ENCODE data around the gene HES7.
"Not testable (repeated sequence)": the region's sequence is repeated elsewhere in the genome, so short reads cannot be mapped to it uniquely, and the experiment has no call there.

The HES7 gene

DNA sequence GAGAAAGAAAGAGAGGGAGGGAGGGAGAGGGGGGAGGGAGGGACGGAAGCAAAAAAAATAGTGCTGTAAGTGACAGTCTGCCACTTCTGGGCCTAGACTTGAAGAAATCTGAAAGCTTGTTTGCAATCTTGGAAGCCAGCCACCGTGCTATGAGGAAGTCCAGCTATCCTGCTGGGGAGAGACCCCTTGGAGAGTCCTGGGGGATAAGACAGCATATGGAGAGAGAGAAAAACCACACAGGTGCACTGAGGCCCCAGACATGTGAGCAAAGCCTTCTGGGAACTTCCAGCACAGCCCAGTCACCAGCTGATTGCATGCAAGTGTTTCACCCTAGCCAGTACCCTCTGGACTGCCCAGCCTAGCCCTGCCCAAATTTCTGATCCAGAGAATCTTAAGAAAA lies 23.8 kb downstream of the HES7 start:
- no peak for DNase-seq (ENCODE audit: low spot score)

DNA sequence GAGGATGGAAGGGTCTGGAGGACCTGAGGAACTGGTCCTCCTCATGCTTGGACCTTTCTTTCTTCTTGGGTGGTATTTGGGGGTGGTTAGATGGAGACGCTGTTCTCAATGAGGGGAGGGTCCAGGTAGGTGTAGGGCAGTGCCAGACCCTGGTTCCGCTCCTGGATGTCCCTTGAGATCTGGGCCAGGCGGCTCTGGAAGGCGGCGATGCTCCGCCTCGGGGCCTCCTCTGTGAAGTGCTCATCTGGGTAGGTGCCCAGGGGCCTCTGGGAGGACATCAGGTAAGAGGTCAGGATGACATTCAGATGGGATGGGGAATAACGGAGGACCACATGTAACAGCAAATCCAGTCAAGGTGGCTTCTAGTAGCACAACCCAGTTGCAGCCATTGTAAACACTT lies 27.4 kb downstream of the HES7 start:
- no peak for DNase-seq (ENCODE audit: low spot score)

DNA sequence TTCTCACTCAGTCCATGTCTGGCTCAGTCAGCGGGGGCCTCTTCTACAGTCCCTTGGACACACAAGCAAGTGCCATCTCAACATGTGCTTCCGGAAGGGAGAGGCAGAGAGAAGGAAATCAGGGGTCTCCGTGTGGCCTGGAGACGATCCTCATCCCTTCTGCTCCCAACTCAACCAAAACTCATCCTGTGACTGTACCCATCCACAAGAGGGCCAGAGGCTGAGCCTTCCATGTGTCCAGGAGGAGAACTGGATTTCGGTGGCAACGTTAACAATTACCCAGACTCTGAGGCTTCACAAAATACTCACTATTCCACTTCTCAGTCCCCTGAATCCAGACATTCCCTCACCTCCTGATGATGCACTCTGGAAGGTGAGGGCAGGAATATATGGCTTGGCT lies 28.5 kb downstream of the HES7 start:
- no peak for DNase-seq (ENCODE audit: low spot score)

DNA sequence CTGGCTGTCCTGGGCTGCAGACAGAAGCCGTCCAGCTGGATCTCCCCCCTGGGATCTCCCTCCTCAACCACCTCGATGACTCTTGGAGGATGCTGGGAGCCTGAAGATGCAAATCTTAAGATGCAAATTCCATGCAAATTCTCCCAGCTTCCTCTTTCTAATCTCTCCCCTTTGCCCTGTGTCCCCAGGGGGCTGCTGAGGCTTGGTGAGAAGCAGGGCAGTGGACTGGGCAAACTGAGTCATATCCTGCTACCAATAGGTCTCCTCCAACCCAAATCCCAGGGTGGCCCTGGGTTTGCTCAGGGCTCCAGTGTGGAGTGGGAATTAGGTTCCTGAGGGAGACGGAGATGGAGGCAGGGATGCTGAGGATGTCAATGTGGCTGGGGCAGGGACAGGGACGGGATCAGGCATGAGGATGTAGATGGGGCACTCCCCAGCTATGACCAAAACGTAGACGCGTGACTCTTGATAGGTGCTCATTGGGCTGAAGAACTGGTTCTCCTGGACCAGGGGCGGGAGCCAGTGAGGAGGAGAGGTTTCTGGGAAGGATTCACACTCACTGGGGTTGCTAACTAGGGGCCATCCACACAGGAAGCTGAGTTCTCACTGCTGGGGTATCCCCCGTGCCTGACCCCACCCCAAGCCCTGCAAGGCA lies 32.7 kb downstream of the HES7 start:
- no peak for DNase-seq (ENCODE audit: low spot score)

DNA sequence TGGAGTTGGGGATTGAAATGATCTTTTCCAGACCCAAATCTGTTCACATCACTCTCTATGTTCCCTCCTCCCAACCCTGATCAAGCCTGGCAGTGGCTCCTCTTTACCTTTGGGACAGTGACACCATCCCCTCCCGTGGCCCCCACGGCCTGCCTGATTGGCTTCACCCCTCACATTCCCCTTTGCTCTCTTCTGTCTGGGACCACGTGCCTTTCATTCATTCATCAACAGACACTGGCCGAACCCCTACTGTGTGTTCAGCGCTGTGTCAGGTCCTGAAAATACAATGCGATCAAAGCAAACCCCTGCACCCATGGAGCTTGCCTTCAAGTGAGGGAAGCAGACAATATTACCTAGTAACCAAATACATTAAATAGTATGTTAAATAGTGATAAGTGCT lies 34.2 kb downstream of the HES7 start:
- no peak for DNase-seq (ENCODE audit: low spot score)

DNA sequence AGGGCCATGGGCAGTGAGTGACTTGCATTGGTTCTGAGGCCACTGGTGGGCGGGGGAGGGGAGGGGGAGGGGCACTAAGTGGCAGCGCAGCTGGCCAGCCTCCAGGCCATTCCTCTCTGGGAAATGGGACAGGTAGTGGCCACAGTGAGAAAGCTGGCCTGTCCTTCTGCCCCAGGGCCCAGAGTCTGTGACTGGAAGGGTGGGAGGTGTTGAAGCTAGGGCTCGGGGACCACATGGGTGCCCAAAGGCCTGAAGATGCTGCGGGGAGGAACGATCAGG lies 36.0 kb downstream of the HES7 start:
- no peak for DNase-seq (ENCODE audit: low spot score)

DNA sequence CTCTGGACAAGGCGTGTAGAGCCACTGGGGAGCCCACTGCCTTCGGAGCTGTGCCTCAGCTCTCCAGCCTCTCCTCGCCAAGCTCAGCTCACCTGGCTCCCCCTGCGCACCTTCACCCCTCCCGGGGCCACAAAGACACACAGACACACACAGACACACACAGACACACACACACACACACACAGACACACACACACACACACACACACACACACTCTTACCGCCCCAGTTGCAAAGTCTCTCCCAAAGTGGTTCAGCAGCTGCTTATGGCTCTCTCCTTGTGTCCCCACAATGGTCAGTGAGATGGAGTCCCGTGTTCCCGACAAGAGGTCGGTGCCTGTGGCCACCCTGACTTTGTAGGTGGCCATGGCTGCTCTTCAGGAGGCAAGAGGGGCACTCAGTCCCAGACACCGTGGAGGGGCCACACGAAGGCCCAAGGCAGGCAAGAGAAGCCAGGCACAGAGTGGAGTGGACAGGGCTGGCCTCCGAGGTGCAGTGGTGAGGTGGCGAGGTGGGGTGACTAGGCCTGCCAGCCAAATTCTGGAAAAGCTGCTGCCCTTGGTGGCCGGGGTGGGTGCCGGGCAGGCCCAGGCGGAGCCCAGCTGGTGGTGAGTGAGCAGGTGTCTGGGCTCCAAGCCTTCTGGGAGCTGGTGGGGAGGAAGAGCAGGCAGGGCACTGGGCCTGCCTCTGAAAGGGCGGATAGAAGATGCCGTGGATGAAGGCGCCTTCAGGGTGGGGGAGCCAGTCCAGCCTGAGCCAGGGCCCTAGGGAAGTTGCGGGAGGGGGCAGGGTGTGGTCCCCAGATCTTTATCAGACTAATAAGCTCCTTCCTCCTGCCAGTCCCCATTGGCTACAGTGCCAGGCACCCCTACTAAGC lies 36.6 kb downstream of the HES7 start, which contains the start of gene ALOX12B:
TSS of gene ALOX12B (minus strand) at position 642 of the 877 bp plus-strand sequence. CDS start at position 368, 274 bp downstream.
- DNase-seq (ENCODE audit: low spot score): no peak

DNA sequence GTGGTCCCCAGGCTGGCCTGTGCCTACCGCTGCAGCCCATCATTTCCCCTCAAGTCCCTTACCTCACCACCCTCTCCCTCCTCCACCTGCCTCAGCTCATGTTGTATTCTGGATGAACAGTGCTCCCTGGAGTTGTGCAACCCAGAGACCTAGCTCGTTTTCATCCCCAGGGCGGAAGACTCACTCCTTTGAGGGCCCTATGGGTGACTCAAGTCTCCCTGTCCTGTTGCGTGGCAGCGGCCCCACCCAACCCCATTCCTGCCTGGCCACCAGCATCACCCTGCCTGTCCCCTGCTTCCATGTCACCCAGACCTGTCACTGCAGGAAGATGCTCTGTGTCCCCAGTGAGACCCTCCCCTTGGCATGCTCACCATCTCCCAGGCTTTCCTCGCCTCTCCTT lies 39.7 kb downstream of the HES7 start:
- no peak for DNase-seq (ENCODE audit: low spot score)

DNA sequence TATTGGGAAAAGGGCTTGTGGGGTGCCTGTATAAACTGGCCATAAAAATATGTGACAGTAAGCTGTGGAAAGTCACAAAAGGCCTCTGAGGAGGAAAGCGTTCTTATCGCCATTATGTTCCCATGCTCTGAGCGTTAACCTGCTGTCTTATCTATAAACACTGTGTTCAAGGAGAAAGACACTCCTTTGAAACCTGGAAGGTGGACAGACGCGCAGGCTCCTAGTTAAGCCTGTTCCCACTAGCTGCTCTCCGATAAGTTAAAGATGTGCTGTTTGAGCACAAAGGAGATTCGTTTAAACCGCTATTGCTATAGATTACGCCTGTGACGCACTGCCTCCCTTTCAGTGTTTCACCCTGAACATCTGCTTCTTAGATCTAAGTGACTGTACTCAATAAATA lies 41.6 kb downstream of the HES7 start:
- DNase-seq (ENCODE audit: low spot score): no peak

DNA sequence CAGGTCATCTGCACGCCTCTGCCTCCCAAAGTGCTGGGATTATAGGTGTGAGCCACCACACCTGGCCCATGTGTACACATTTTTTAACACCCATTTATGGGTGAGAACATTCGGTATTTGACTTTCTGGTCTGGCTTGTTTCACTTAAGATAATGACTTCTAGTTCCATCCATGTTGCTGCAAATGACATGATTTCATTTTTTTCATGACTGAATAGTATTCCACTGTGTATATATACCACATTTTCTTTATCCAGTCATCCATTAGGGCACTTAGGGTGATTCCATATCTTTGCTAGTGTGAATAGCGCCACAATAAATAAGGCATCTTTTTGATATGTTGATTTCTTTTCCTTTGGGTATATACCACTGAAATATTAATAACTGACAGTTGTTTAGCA lies 42.0 kb downstream of the HES7 start:
- no peak for DNase-seq (ENCODE audit: low spot score)

DNA sequence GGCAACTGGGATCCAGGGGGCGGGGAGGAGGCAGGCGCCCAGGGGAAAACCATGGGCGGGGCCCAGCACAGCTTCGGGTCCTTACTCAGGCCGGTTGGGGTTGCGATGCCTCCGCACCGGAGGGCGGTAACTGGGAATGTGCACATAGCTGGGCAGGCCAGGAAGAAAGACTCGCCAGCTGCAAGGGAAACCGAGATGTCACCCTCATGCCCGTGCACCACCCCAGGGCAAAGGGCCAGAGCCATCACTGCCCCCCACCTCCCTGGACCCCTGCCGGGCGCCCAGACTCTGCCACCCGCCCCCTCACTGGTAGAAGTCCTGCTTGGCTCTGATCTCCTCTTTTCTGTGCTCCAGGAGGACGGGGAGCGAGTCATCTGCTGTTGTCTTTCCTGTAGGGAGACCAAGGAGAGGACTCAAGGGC lies 43.1 kb downstream of the HES7 start:
- DNase-seq (ENCODE audit: low spot score): no peak

DNA sequence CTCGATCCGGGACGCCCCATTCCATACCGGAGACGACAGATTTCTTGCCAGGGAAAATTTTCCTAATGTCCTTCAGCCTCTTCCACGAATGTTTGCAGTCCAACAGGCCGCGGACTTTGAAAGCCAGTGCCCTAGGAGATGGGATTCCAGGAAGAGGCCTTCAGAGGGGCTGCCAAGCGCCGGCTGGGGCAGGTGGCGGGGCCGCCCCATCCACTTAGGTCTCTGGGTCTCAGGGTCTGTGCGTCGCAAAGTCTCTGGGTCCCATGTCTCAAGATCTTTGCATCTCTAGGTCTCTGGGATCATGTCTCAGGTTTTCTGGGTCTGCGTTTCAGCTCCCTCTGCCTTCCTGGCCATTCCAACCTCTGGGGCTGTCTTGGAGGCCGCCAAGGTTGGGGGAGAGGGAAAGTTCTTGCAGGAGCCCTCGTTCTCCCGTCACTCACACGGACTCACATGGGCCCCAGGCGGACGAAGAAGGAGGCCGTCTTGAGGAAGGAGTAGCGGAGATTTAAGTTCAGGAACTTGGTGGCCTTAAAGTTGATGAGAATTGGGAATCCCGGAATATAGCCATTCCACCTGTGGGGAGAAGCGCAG lies 43.6 kb downstream of the HES7 start:
- DNase-seq (ENCODE audit: low spot score): no peak

DNA sequence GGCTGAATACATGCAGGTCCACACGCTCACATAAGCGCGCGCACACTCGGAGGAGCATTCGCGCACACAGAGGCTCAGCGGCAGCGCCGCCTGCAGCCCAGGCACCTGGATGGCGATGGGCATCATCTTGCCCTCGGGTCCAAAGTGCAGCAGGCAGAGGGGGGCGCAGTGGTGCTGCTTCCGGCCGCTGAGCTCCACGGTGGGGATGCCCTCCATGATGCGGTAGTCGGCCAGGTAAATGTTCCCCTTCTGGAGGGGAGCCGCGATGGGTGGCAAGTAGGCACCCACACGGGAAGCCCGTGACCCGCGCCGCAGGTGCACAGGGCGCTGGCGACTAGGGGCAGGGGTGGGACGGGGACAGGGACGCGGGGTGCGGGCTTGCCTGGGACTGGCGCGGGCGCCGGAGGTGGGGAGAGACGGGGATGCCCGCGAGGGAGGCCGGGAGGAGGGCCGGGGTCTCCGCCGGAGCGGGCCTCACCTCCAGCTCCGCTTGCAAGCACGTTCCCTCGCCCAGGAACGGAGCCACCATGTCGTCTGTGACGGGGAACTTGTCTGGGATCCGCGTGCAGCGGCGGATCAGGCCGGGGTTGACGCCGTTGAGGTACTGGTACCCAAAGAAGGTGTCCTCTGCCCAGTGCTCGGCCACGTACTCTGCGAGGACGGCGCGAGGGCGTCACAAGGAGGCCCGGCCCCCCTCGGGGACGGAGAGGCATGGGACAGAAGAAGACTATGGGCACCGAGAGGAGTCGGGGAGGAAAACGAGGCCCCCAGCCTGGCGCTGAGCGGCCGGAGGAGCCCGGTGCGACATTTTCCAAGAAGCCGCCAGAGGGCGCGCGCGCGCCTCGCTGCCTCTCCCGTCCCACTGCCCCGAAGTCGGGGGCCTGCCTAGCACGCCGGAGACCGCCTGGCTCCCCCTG lies 44.4 kb downstream of the HES7 start:
- DNase-seq (ENCODE audit: low spot score): peak; percentile 76

DNA sequence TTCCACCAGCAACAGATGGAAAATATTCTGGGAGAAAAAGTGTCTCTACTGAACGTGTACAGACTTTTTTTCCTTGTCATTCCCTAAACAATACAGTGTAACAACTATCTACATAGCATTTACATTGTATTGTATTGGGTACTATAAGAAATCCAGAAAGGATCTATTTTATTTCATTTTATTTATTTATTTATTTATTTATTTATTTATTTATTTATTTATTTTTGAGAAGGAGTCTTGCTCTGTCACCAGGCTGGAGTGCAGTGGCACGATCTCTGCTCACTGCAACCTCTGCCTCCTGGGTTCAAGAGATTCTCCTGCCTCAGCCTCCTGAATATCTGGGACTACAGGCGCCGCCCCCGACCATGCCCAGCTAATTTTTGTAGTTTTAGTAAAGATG lies 46.0 kb downstream of the HES7 start:
- DNase-seq (ENCODE audit: low spot score): not testable (repeated sequence)

DNA sequence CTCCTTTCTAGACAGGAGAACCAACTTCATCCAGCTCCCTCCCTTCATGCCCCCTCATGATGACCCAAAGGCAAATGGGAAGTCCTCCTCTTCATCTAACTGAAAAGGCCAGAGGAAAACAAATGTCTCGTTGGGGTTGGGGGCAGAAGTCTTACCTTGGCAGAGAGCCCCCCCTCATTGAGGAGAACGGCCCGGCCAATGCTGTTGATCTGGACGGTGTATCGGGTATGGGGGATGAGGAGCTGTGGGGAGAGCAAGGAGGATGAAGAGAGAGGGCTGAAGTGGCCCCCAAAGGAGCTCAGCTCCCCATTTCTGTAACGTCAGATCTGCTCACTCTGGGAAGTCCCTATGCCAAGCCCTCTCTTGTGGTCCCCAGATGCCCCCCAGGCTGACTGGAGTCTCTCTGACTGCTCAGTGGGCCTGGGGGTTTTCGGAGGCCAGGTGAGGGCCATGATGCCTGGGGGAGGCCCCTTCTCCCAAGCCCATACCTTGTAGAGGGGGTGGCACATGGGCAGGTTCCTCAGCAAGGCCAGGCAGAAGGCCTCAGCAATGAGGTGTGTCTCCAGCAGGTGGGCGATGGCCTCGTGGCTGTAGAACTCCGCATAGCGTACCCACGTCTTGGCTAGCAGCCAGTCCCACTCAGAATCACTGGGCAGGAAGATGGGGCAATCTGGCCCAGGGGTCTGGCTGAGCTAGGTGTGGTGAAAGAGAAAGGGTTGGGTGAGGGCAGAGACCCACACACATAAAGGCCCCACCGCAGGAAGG lies 47.2 kb downstream of the HES7 start:
- DNase-seq (ENCODE audit: low spot score): no peak

DNA sequence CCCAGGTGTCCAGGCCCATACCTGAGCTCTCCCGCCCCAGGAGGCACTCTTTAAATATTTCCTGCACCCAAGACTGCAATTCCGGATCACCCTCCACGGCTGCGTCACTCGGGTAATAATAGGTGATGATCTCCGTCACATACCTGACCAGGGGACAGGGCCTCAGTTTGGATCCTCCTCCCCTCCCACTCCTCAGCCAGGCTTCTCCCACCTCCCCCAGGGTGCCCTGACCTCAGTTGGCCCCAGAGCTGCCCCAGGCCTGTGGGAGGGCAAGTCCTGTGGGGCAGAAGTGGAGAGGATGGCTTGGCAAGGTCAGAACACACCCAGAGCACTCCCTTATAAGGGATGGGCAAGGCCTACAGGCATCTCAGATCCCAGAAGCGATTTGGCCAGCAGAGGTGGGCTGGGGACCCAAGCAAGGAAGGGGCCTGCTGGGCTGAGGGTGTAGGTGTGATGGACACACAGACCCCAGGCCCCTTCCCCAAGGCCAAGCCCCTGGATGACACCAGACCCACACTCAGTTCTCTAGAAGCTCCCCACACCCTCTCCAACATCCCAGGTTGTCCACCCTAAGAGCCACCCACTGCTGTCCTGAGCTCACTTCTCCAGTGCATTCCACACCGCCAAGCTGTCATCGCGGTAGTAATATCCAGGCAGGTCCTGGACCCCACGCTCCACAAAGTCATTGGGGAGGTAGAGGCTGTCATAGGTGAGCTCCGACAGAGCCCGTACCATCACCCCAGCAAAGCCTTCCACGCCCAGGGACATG lies 48.1 kb downstream of the HES7 start:
- no peak for DNase-seq (ENCODE audit: low spot score)

DNA sequence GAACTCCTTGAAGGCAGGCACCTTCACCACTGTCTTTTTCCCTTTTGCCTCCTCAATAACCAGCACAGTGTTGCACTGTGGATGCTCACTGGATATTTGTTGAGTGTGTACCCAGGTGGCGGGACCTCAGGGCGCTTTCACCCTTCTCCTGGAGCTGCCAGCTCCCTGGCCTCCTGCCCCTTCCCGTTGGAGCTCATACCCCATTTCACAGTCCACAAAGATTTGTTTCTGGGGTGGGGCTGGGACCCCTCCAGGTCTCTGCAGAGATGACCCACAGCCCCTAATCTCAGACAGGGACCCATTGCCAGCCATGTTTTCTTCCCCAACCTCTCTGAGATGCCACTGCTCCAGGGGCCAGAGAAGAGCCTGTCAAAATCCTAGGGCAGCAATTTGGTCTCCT lies 48.8 kb downstream of the HES7 start:
- no peak for DNase-seq (ENCODE audit: low spot score)

DNA sequence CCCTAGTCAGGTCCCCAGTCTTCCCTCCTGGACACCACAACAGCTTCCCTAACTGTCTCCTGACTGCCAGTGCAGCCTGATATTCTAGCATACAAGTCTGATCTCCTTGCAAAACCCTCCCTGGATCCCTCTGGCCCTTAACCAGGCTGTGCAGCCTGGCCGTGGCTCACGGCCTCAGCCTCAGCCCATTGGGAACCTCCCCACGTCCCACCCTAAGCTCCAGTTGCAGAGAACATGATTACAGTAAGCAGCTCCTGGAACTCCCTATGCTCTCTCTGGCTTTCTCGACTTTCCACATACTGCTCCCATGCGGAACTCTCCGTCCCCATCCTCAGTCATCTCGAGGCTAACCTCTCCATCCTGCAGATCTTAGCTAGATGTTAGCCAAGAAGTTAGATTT lies 49.4 kb downstream of the HES7 start:
- DNase-seq (ENCODE audit: low spot score): no peak

DNA sequence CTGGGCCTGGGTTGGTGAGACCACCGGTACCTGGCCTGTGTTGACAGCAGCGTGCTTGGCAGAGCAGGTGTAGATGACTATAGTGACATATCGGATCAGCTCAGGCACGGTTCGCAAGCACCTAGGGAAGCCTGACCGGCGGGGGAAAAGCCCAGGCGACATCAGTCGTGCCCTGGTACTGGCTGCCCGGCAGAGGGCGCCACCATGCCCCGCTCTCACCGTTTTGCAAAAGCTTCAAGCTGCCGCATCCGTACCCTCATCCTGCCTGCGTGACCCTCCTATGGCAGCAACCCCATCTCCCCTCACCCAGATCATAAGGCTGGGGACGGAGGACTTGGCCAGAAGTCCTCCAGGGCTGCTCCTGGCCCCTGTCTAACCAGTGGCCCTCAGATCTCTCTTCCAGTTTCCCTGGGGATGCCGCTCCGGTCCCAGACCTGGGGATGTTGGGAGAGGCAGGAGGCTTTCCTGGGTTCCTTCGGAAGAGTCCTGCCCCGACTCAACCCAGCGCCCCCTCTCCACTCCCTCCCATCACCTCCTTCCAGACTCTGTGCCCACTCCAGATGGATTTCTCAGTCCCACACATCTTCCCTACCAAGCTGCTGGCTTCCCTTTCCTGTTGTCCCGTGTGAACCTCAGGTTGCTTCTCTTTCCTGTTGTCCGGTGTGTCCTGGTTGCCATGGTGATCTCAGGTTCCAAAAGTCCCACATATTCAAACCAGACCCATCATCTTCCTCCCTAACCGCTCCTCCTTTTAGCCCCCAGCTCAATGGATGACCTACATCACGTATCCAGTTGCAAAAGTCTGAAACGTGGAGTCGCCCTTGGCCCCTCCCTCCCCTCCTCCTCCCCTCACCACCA lies 50.0 kb downstream of the HES7 start:
- DNase-seq (ENCODE audit: low spot score): peak; percentile 80
